IMR-90 (cell line): ENCODE results near the gene CNTN4.

Experiments
- BHLHE40 ChIP-seq: fragments of 150-350 bp; IDR thresholded peaks from 2 replicates; pipeline ENCODE4 v1.6.1; 2016; ENCODE audit warnings: mild to moderate bottlenecking, low read depth, low read length
- CEBPB ChIP-seq: IDR thresholded peaks from 2 replicates; pipeline ENCODE4 v1.6.1; 2012; ENCODE audit warnings: low read depth, low read length, improper control_type of control experiment
- CTCF ChIP-seq: conservative IDR thresholded peaks from 2 replicates; pipeline ENCODE4 v1.5.1; 2012; ENCODE audit warnings: mild to moderate bottlenecking, low read depth, low read length, improper control_type of control experiment
- ELK1 ChIP-seq: fragments of 150-350 bp; IDR thresholded peaks from 2 replicates; pipeline ENCODE4 v1.6.1; 2016; ENCODE audit warnings: low read depth, mild to moderate bottlenecking, low read length, moderate library complexity, borderline replicate concordance
- FOS ChIP-seq: fragments of 150-350 bp; IDR thresholded peaks from 2 replicates; pipeline ENCODE4 v1.6.1; 2016; ENCODE audit warnings: low read depth, low read length
- MXI1 ChIP-seq: IDR thresholded peaks from 2 replicates; pipeline ENCODE4 v1.6.1; 2012; ENCODE audit warnings: low read depth, mild to moderate bottlenecking, low read length, moderate library complexity, borderline replicate concordance
- NFE2L2 ChIP-seq: fragments of 150-350 bp; IDR thresholded peaks from 2 replicates; pipeline ENCODE4 v1.6.1; 2016; ENCODE audit warnings: low read depth, mild to moderate bottlenecking, low read length
- POLR2A ChIP-seq: IDR thresholded peaks from 2 replicates; pipeline ENCODE4 v1.6.1; 2012; ENCODE audit warnings: mild to moderate bottlenecking, low read depth, low read length
- RAD21 ChIP-seq: IDR thresholded peaks from 2 replicates; pipeline ENCODE4 v1.6.1; 2012; ENCODE audit warnings: low read length, improper control_type of control experiment
- RCOR1 ChIP-seq: IDR thresholded peaks from 2 replicates; pipeline ENCODE4 v1.6.1; 2012; ENCODE audit warnings: mild to moderate bottlenecking, low read length, improper control_type of control experiment; ENCODE audit not compliant: insufficient replicate concordance
- RFX5 ChIP-seq: IDR thresholded peaks from 2 replicates; pipeline ENCODE4 v1.8.0; 2012; ENCODE audit warnings: low read depth, mild to moderate bottlenecking, low read length, moderate library complexity
- SMC3 ChIP-seq: fragments of 150-350 bp; IDR thresholded peaks from 2 replicates; pipeline ENCODE4 v1.6.1; 2016; ENCODE audit warnings: low read depth, mild to moderate bottlenecking, antibody characterized with exemption, low read length, moderate library complexity
- USF2 ChIP-seq: fragments of 150-350 bp; IDR thresholded peaks from 2 replicates; pipeline ENCODE4 v1.6.1; 2017; ENCODE audit warnings: mild to moderate bottlenecking, antibody characterized with exemption, low read length, low read depth

DNA sequence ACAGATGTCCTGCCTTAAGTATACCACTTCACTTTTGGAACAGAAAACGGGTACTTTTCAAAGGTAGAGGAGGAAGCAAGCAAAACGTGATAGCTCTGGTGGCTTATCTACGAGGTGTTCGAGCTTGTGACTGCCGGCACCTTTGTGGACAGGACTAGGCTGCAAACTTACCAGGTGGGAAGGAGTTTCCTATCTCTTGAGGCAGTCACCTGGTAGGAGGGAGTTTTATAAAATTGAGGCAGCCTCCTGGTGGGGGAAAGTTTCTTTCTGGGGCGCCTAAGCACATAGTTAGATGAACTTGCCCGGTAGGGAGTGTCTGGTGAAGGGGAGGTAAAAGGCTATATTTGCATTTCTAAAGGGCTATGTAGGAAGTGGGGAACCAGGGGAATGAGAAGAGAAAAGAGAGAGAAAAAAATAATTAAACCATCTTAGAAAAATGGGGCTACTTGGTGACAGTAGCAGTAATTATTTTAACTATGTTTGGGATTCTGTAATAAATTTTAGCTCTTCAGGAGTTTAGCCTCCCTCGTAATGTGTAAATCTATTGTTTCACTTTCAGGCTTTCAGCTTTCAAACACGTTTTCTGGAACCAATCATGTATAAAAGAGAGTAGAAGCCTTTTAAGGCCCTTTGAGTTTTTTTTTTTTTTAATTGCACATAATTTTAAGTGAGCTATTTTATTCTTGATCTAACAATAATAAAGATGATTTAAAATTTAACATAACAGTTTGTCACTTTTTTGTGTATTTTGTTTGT lies 880.5 kb downstream of the CNTN4 start:
- TF ChIP-seq CTCF (no peak), POLR2A (no peak), SMC3 (no peak), BHLHE40 (no peak), RAD21 (no peak), USF2 (no peak), MXI1 (no peak), RCOR1 (no peak), FOS (no peak), NFE2L2 (no peak), RFX5 (no peak), CEBPB (no peak), ELK1 (no peak)
